ENCODE results near the gene PREP.

DNA sequence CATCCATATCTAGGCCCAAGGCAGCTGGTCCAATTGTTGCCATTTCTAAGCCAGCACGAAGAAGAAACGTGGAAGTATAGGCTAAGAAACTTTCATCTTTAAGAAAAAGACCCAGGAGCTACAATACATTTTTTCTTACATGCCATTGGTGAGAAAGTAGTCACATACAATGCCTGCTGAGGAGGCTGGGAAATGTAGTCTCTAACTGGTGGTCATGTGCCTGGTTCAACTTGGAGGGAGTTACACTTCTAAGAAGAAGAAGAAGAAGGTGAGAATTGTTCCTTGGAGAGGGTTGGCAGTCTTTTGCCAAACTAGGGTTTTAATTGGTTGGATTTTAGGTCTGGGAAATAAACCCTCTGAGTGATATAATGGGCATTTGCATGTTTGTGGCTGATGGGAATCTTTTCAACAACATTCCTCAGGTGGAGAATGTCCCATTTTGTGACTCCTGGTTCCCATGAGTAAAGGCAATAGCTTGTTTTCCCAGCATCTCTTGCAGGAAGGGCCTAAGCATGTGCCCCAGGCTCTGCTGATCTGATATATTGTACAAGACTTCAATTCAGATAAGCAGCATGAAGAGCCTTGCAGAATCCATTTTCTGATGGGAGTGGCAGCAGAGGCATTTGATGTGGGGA is 47.0 kb upstream of the PREP start:
- TF ChIP-seq, protein P1, sequence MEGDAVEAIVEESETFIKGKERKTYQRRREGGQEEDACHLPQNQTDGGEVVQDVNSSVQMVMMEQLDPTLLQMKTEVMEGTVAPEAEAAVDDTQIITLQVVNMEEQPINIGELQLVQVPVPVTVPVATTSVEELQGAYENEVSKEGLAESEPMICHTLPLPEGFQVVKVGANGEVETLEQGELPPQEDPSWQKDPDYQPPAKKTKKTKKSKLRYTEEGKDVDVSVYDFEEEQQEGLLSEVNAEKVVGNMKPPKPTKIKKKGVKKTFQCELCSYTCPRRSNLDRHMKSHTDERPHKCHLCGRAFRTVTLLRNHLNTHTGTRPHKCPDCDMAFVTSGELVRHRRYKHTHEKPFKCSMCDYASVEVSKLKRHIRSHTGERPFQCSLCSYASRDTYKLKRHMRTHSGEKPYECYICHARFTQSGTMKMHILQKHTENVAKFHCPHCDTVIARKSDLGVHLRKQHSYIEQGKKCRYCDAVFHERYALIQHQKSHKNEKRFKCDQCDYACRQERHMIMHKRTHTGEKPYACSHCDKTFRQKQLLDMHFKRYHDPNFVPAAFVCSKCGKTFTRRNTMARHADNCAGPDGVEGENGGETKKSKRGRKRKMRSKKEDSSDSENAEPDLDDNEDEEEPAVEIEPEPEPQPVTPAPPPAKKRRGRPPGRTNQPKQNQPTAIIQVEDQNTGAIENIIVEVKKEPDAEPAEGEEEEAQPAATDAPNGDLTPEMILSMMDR (IDR thresholded peaks at IDR 0.05; ENCODE audit: insufficient read depth, low read length, poor library complexity, severe bottlenecking) = no peak
- no peak for TF ChIP-seq EZH2phosphoT487 (conservative IDR thresholded peaks at IDR 0.05; ENCODE audit: low read length)
